Stomach (tissue), 9 donors: ENCODE data around the gene CNTN4. TPM values are rescaled to one million over a fixed set of nuclear protein-coding genes. Genes with fewer than 3 reads are reported as not detected.

ENCODE experiments used
- DNase-seq, 2 donors: peaks; one replicate each; pipeline versions ENCODE4 v3.0.0 to v3.0.0-alpha.2; 2013 to 2019
- H3K27ac ChIP-seq, 5 donors: fragments of 200-600 bp in 4 of 5; sonication (generic) in 4 of 5; one replicate each; pipeline ENCODE4 v1.5.1; 2013 to 2019; ENCODE audit warnings: mild to moderate bottlenecking in 1 of 5, moderate library complexity in 1 of 5
- H3K27me3 ChIP-seq, 3 donors: fragments of 200-600 bp; sonication (generic); one replicate each; pipeline ENCODE4 v1.5.1; 2017 to 2019; ENCODE audit warnings: mixed run types in 1 of 3
- H3K36me3 ChIP-seq, 4 donors: fragments of 200-600 bp; sonication (generic); 1 replicate in 3 of 4; 2 replicates in 1 of 4; pipeline ENCODE4 v1.5.1; 2016 to 2019
- H3K4me1 ChIP-seq, 4 donors: fragments of 200-600 bp; sonication (generic); one replicate each; pipeline ENCODE4 v1.5.1; 2016 to 2019
- H3K4me3 ChIP-seq, 4 donors: fragments of 200-600 bp; sonication (generic) in 3 of 4; one replicate each; pipeline ENCODE4 v1.5.1; 2016 to 2019; ENCODE audit warnings: mild to moderate bottlenecking in 1 of 4
- H3K9me3 ChIP-seq, 4 donors: fragments of 200-600 bp; sonication (generic); one replicate each; pipeline ENCODE4 v1.5.1; 2016 to 2019
- CTCF ChIP-seq, 7 experiments: fragments of 450-650 bp in 4 of 7; fragments of 200-600 bp in 3 of 7; sonication (generic) in 3 of 7; IDR thresholded peaks; one replicate each; pipeline ENCODE4 v1.5.1; 2016 to 2019; ENCODE audit warnings: antibody characterized with exemption in 7 of 7, control low read depth in 2 of 7, mild to moderate bottlenecking in 1 of 7
- EP300 ChIP-seq: sonication (generic); formaldehyde crosslinking; IDR thresholded peaks from one replicate; pipeline ENCODE4 v1.6.1; 2017; ENCODE audit warnings: antibody characterized with exemption
- POLR2A ChIP-seq, 4 donors: fragments of 450-650 bp; IDR thresholded peaks; one replicate each; pipeline ENCODE4 v1.6.1; 2016; ENCODE audit warnings: antibody characterized with exemption in 4 of 4, control low read depth in 2 of 4, mild to moderate bottlenecking in 1 of 4, moderate library complexity in 1 of 4
- POLR2AphosphoS5 ChIP-seq, 3 donors: sonication (generic); formaldehyde crosslinking; IDR thresholded peaks; one replicate each; pipeline ENCODE4 v1.6.1; 2016; ENCODE audit warnings: antibody characterized with exemption in 3 of 3
- WGBS, 5 donors: extraction: QIAGEN DNeasy Blood & Tissue Kit in 3 of 5; methylation state at CpG; one replicate each; pipeline versions ENCODE4 v1.1.5 to v1.1.7; 2013 to 2018; 5-methylcytosine and 5-hydroxymethylcytosine counted together
- intact Hi-C: fragments of 100-400 bp; cut with DNase I; formaldehyde crosslinking; loops from one replicate; pipeline ENCODE4 v1.15.1; 2023; ENCODE audit warnings: low total_unique reads
- polyA plus RNA-seq, 3 donors: library from polyadenylated mRNA; stranded (reverse); fragments of 200-250 nt; gene quantifications; one replicate each; pipeline ENCODE4 v1.2.3, GENCODE V29; 2013
- total RNA-seq, 5 donors: library from RNA; depleted of rRNA; stranded (reverse); fragments of >200 nt; gene quantifications; one replicate each; pipeline versions ENCODE4 v1.1.0 to v1.2.3, GENCODE V29; 2014 to 2016
- donor health status: healthy with polysubstance abuse.
- donor health status: Bipolar disorder and iron deficiency.
- donor health status: healthy.

The CNTN4 gene
- total and polyA plus RNA-seq, 8 donors: 0.45 to 97.0 (median 5.6) TPM

GRCh38 chr3:2872884-2873283 lies 774.2 kb downstream of the CNTN4 start:
- TF ChIP-seq POLR2A (IDR thresholded peaks at IDR 0.05) (no peak), CTCF (IDR thresholded peaks at IDR 0.05) (no peak), POLR2AphosphoS5 (IDR thresholded peaks at IDR 0.05) (no peak), EP300 (no peak)
- 49 to 57% (median 53%) methylated on average over 2 of the region's 2 CpGs for WGBS, 5 donors

GRCh38 chr3:2873986-2874385 lies 775.3 kb downstream of the CNTN4 start:
- no peaks in the 10 kb centered on the region for H3K9me3 ChIP-seq
- H3K27me3 ChIP-seq: no peaks in the 10 kb centered on the region
- H3K27ac ChIP-seq: no peak overlapping the region
- H3K4me1 ChIP-seq: no peaks in the 10 kb centered on the region
- DNase-seq: no peak
- TF ChIP-seq EP300 (no peak), POLR2AphosphoS5 (IDR thresholded peaks at IDR 0.05) (no peak), CTCF (IDR thresholded peaks at IDR 0.05) (no peak), POLR2A (IDR thresholded peaks at IDR 0.05) (no peak)
- WGBS, 5 donors: 57 to 69% (median 65%) methylated on average over 2 of the region's 2 CpGs
- H3K36me3 ChIP-seq: no peaks in the 10 kb centered on the region
- intact Hi-C loops: no loop called here
- H3K4me3 ChIP-seq: no peak overlapping the region

More at GRCh38 chr3:2872884-2873283, 774.2 kb downstream of the CNTN4 start:
- no peak overlapping the region for H3K4me3 ChIP-seq
- no peak for DNase-seq
- H3K27ac ChIP-seq: no peak overlapping the region
- no peaks in the 10 kb centered on the region for H3K27me3 ChIP-seq
- intact Hi-C loops: no loop called here
- H3K36me3 ChIP-seq: no peaks in the 10 kb centered on the region
- H3K9me3 ChIP-seq: no peaks in the 10 kb centered on the region
- no peaks in the 10 kb centered on the region for H3K4me1 ChIP-seq

GRCh38 chr3:2875699-2876098 lies 777.0 kb downstream of the CNTN4 start:
- 73 to 92% (median 77%) methylated on average over 3 of the region's 3 CpGs for WGBS, 5 donors
- TF ChIP-seq POLR2A (IDR thresholded peaks at IDR 0.05) (no peak), POLR2AphosphoS5 (IDR thresholded peaks at IDR 0.05) (no peak), EP300 (no peak), CTCF (IDR thresholded peaks at IDR 0.05) (no peak)
- H3K4me3 ChIP-seq: no peak overlapping the region
- H3K36me3 ChIP-seq: no peaks in the 10 kb centered on the region
- no peaks in the 10 kb centered on the region for H3K27me3 ChIP-seq
- H3K4me1 ChIP-seq: no peaks in the 10 kb centered on the region
- no peak for DNase-seq
- H3K9me3 ChIP-seq: no peaks in the 10 kb centered on the region
- H3K27ac ChIP-seq: no peak overlapping the region
- intact Hi-C loops: no loop called here

GRCh38 chr3:2876362-2876761 lies 777.7 kb downstream of the CNTN4 start:
- Histone ChIP-seq H3K4me1 (no peaks in the 10 kb centered on the region), H3K36me3 (no peaks in the 10 kb centered on the region), H3K27me3 (no peaks in the 10 kb centered on the region), H3K27ac (no peak overlapping the region), H3K4me3 (no peak overlapping the region), H3K9me3 (no peaks in the 10 kb centered on the region)
- intact Hi-C loops: no loop called here
- TF ChIP-seq CTCF (IDR thresholded peaks at IDR 0.05) (no peak), EP300 (no peak), POLR2AphosphoS5 (IDR thresholded peaks at IDR 0.05) (no peak), POLR2A (IDR thresholded peaks at IDR 0.05) (no peak)
- 83 to 94% (median 86%) methylated on average over 2 of the region's 2 CpGs for WGBS, 5 donors
- no peak for DNase-seq
